ENCODE measurements around the gene PROX1. TPM values are rescaled to one million over a fixed set of nuclear protein-coding genes. Genes with fewer than 3 reads are reported as not detected.

Gene PROX1
- total RNA-seq, 1 donor from 2014 or later, result 5.0 TPM

GRCh38 chr1:214008347-214008746 is 20.6 kb downstream of the PROX1 start:
- Histone ChIP-seq H3K9ac (no peak overlapping the region), H3F3A (ENCODE audit: low read depth) (peaks cover 12% of the 10 kb centered on the region), H3K9me3 (ENCODE audit: low read depth) (no peaks in the 10 kb centered on the region), H3K27ac (no peak overlapping the region), H3K4me1 (peaks cover 17% of the 10 kb centered on the region), H3K4me2 (peak overlapping the region; percentile 56), H3K36me3 (no peaks in the 10 kb centered on the region), H3K4me3 (peak overlapping the region; percentile 0), H3K27me3 (no peaks in the 10 kb centered on the region), H4K20me1 (ENCODE audit: low read depth) (no peaks in the 10 kb centered on the region), H3K79me2 (ENCODE audit: low read depth) (no peaks in the 10 kb centered on the region), H2AFZ (replicated peaks) (no peak overlapping the region)
- H3K36me3 Mint-ChIP-seq, result peaks cover 13% of the 10 kb centered on the region
- H3K4me1 Mint-ChIP-seq, result peaks cover 22% of the 10 kb centered on the region
- H3K9me3 Mint-ChIP-seq, result no peaks in the 10 kb centered on the region
- TF ChIP-seq CTCF (IDR thresholded peaks at IDR 0.05), result no peak
- no peak for TF ChIP-seq EZH2 (IDR thresholded peaks at IDR 0.05)
- no peak for TF ChIP-seq EZH2phosphoT487 (IDR thresholded peaks at IDR 0.05)
- H3K27me3 Mint-ChIP-seq (ENCODE audit: insufficient read depth, low read depth), result peaks cover 2% of the 10 kb centered on the region
- H3K4me3 Mint-ChIP-seq, result peak overlapping the region; percentile 52
- DNase-seq (ENCODE audit: low spot score), result no peak
- H3K27ac Mint-ChIP-seq, result no peak overlapping the region

GRCh38 chr1:214008791-214009422 is 21.1 kb downstream of the PROX1 start:
- Mint-ChIP-seq H3K27ac (no peak overlapping the region), H3K36me3 (peaks cover 15% of the 10 kb centered on the region), H3K9me3 (no peaks in the 10 kb centered on the region), H3K27me3 (ENCODE audit: insufficient read depth, low read depth) (peaks cover 2% of the 10 kb centered on the region), H3K4me1 (peaks cover 20% of the 10 kb centered on the region), H3K4me3 (no peak overlapping the region)
- no peak for TF ChIP-seq CTCF (IDR thresholded peaks at IDR 0.05)
- TF ChIP-seq EZH2 (IDR thresholded peaks at IDR 0.05), result no peak
- TF ChIP-seq EZH2phosphoT487 (IDR thresholded peaks at IDR 0.05), result no peak
- H3K27me3 ChIP-seq, result no peaks in the 10 kb centered on the region
- H3K9me3 ChIP-seq (ENCODE audit: low read depth), result no peaks in the 10 kb centered on the region
- no peak overlapping the region for H3K27ac ChIP-seq
- peak overlapping the region; percentile 56 for H3K4me2 ChIP-seq
- H2AFZ ChIP-seq (replicated peaks), result no peak overlapping the region
- H3K79me2 ChIP-seq (ENCODE audit: low read depth), result no peaks in the 10 kb centered on the region
- no peaks in the 10 kb centered on the region for H4K20me1 ChIP-seq (ENCODE audit: low read depth)
- peaks cover 17% of the 10 kb centered on the region for H3K4me1 ChIP-seq
- DNase-seq (ENCODE audit: low spot score), result peak; percentile 40
- H3K9ac ChIP-seq, result no peak overlapping the region
- peaks cover 12% of the 10 kb centered on the region for H3F3A ChIP-seq (ENCODE audit: low read depth)
- no peaks in the 10 kb centered on the region for H3K36me3 ChIP-seq
- H3K4me3 ChIP-seq, result peak overlapping the region; percentile 0

- Histone ChIP-seq H3K79me2 (ENCODE audit: low read depth) (no peaks in the 10 kb centered on the region), H3K9me3 (ENCODE audit: low read depth) (no peaks in the 10 kb centered on the region), H4K20me1 (ENCODE audit: low read depth) (no peaks in the 10 kb centered on the region), H3K4me3 (peak overlapping the region; percentile 0), H3K4me1 (peaks cover 17% of the 10 kb centered on the region), H3F3A (ENCODE audit: low read depth) (peaks cover 12% of the 10 kb centered on the region), H3K9ac (no peak overlapping the region), H2AFZ (replicated peaks) (no peak overlapping the region), H3K36me3 (no peaks in the 10 kb centered on the region), H3K4me2 (peak overlapping the region; percentile 56), H3K27ac (no peak overlapping the region), H3K27me3 (no peaks in the 10 kb centered on the region)
- Mint-ChIP-seq H3K27me3 (ENCODE audit: insufficient read depth, low read depth) (peaks cover 2% of the 10 kb centered on the region), H3K27ac (no peak overlapping the region), H3K4me3 (no peak overlapping the region), H3K9me3 (no peaks in the 10 kb centered on the region), H3K36me3 (peaks cover 17% of the 10 kb centered on the region), H3K4me1 (peaks cover 20% of the 10 kb centered on the region)
- TF ChIP-seq EZH2 (IDR thresholded peaks at IDR 0.05) (no peak), CTCF (IDR thresholded peaks at IDR 0.05) (no peak)
- no peak for DNase-seq (ENCODE audit: low spot score)
These were observed 21.8 kb downstream of the PROX1 start for GRCh38 chr1:214009423-214010196.

All from neural progenitor cell (in vitro differentiated cells).